A549 (cell line): Measurements from ENCODE around the gene FOXP1. TPM values are rescaled to one million over a fixed set of nuclear protein-coding genes. Genes with fewer than 3 reads are reported as not detected.

ENCODE experiments used
- ATAC-seq, 2 experiments: fragments of 200-7000 bp in 1 of 2; fragments of >200 bp in 1 of 2; cut with Nextera tagmentation in 1 of 2; cut with Tn5 transposase in 1 of 2; 3 replicates each; pipeline versions ENCODE4 v1.8.0 to v1.9.1; 2018 to 2020; ENCODE audit warnings: mild to moderate bottlenecking in 1 of 2, moderate library complexity in 1 of 2
- CTCF ChIA-PET: fragments of 300-600 bp; sonication (Branson Sonifier 250); formaldehyde crosslinking; extraction: SDS; loops from one replicate; lab custom pipeline; 2021; ENCODE audit warnings: antibody characterized with exemption, inconsistent platforms; lab: Yijun Ruan, JAX
- POLR2A ChIA-PET: fragments of 350-600 bp; formaldehyde crosslinking; extraction: SDS; loops from one replicate; lab custom pipeline; 2021; ENCODE audit warnings: antibody characterized with exemption, inconsistent platforms; lab: Yijun Ruan, JAX
- DNase-seq, 2 experiments: peaks; one replicate each; pipeline versions ENCODE4 v3.0.0 to v3.0.0-alpha.2; 2011 to 2016; ENCODE audit warnings: low read depth in 1 of 2, low spot score in 1 of 2
- FAIRE-seq: peaks from 2 replicates; lab custom pipeline; 2011; peaks lifted over from hg19 to GRCh38; lab: Jason Lieb, UNC
- H3K27ac ChIP-seq, 2 experiments: fragments of >200 bp; sonication (Bioruptor Twin); formaldehyde crosslinking; 3 replicates each; pipeline ENCODE4 v1.5.1; 2016 to 2017
- H3K4me1 ChIP-seq: fragments of >200 bp; sonication (Bioruptor Twin); formaldehyde crosslinking; 3 replicates; pipeline ENCODE4 v1.6.1; 2016
- H3K4me2 ChIP-seq: fragments of >200 bp; sonication (Bioruptor Twin); formaldehyde crosslinking; 3 replicates; pipeline ENCODE4 v1.6.1; 2016
- H3K4me3 ChIP-seq: fragments of >200 bp; sonication (Bioruptor Twin); formaldehyde crosslinking; 3 replicates; pipeline ENCODE4 v1.5.1; 2016
- H3K9me3 ChIP-seq: fragments of >200 bp; sonication (Bioruptor Twin); formaldehyde crosslinking; 3 replicates; pipeline ENCODE4 v1.6.1; 2016
- CBX2 ChIP-seq: fragments of 200-600 bp; sonication (generic); IDR thresholded peaks from 2 replicates; pipeline ENCODE4 v1.6.1; 2016; ENCODE audit warnings: low read depth, mild to moderate bottlenecking, borderline replicate concordance
- CBX8 ChIP-seq: fragments of 200-600 bp; sonication (generic); IDR thresholded peaks from 2 replicates; pipeline ENCODE4 v1.6.1; 2016
- CHD4 ChIP-seq: fragments of 200-600 bp; sonication (generic); IDR thresholded peaks from 2 replicates; pipeline ENCODE4 v1.6.1; 2016; ENCODE audit warnings: antibody characterized with exemption, mild to moderate bottlenecking, borderline replicate concordance
- EP300 ChIP-seq, 2 experiments: fragments of >200 bp; sonication (Bioruptor Twin); formaldehyde crosslinking; IDR thresholded peaks; 2 replicates in 1 of 2; 3 replicates in 1 of 2; pipeline ENCODE4 v1.6.1; 2016 to 2017
- FOSB ChIP-seq: fragments of 250-450 bp; sonication (Bioruptor Pico); IDR thresholded peaks from 2 replicates; pipeline ENCODE4 v1.5.0; 2020; ENCODE audit warnings: mild to moderate bottlenecking, moderate library complexity
- GATA3 ChIP-seq: IDR thresholded peaks from 2 replicates; pipeline ENCODE4 v1.6.1; 2012; ENCODE audit warnings: borderline replicate concordance
- HOXB5 ChIP-seq: fragments of 250-450 bp; sonication (Bioruptor Pico); IDR thresholded peaks from 2 replicates; pipeline ENCODE4 v1.5.0; 2020; ENCODE audit warnings: mild to moderate bottlenecking, moderate library complexity
- JUNB ChIP-seq: fragments of >200 bp; sonication (Bioruptor Twin); formaldehyde crosslinking; IDR thresholded peaks from 2 replicates; pipeline ENCODE4 v1.6.1; 2016
- KDM5A ChIP-seq: fragments of 200-600 bp; sonication (generic); IDR thresholded peaks from 2 replicates; pipeline ENCODE4 v1.6.1; 2016; ENCODE audit warnings: antibody characterized with exemption, mild to moderate bottlenecking
- MAFK ChIP-seq: fragments of 450-650 bp; IDR thresholded peaks from 2 replicates; pipeline ENCODE4 v1.6.1; 2014; ENCODE audit not compliant: partially characterized antibody
- NR3C1 ChIP-seq: fragments of >200 bp; sonication (Bioruptor Twin); formaldehyde crosslinking; IDR thresholded peaks from 3 replicates; pipeline ENCODE4 v1.6.1; 2017
- PBX3 ChIP-seq: IDR thresholded peaks from 2 replicates; pipeline ENCODE4 v1.6.1; 2012
- POLR2AphosphoS2 ChIP-seq: conservative IDR thresholded peaks from 2 replicates; pipeline ENCODE4 v1.6.1; 2012; ENCODE audit warnings: low read length, improper control_type of control experiment, inconsistent platforms
- RCOR1 ChIP-seq: fragments of 150-350 bp; IDR thresholded peaks from 2 replicates; pipeline ENCODE4 v1.6.1; 2014; ENCODE audit warnings: antibody characterized with exemption, low read length, low read depth
- REST ChIP-seq: fragments of 200-600 bp; sonication (generic); IDR thresholded peaks from 2 replicates; pipeline ENCODE4 v1.6.1; 2016; ENCODE audit warnings: antibody characterized with exemption, mild to moderate bottlenecking, moderate library complexity
- WGBS: methylation state at CpG from one replicate; pipeline ENCODE4 v1.1.6; 2017; ENCODE audit errors: missing lambda C conversion rate; 5-methylcytosine and 5-hydroxymethylcytosine counted together
- polyA plus RNA-seq, 4 experiments: library from polyadenylated mRNA; depleted of rRNA in 3 of 4; stranded (reverse); fragments of >200 nt; fragmentation: RNase III in 1 of 4; extraction: RNeasy Plus Mini Kit Qiagen cat#74134 plus additional on column Dnase treatment in 1 of 4; gene quantifications; 2 replicates in 3 of 4; 3 replicates in 1 of 4; pipeline ENCODE4 v1.2.3, GENCODE V29; 2011 to 2017
- TF ChIP-seq, protein P1 (sequence below): fragments of 450-650 bp; IDR thresholded peaks from 2 replicates; pipeline ENCODE4 v1.6.1; 2014; ENCODE audit warnings: antibody characterized with exemption
- TF ChIP-seq, protein P2 (sequence below): fragments of >200 bp; sonication (Bioruptor Twin); formaldehyde crosslinking; IDR thresholded peaks from 3 replicates; pipeline ENCODE4 v1.6.1; 2016

FOXP1 gene
- polyA plus RNA-seq, 2 of the 4 experiments (the other 2 are of a cell fraction): 12.8 to 13.9 TPM

- Histone ChIP-seq H3K4me3 (no peak overlapping the region), H3K4me1 (peaks cover 36% of the 10 kb centered on the region), H3K4me2 (peak overlapping the region; percentile 46), H3K27ac (peak overlapping the region; percentile 2 to 56; a peak in 3 of 6 replicates), H3K9me3 (no peaks in the 10 kb centered on the region)
- TF ChIP-seq MAFK: no peak
- no peak for TF ChIP-seq EP300 (IDR thresholded peaks at IDR 0.05)
- no peak for TF ChIP-seq CBX8
- no peak for TF ChIP-seq JUNB
- TF ChIP-seq CHD4: no peak
- TF ChIP-seq, protein P1, sequence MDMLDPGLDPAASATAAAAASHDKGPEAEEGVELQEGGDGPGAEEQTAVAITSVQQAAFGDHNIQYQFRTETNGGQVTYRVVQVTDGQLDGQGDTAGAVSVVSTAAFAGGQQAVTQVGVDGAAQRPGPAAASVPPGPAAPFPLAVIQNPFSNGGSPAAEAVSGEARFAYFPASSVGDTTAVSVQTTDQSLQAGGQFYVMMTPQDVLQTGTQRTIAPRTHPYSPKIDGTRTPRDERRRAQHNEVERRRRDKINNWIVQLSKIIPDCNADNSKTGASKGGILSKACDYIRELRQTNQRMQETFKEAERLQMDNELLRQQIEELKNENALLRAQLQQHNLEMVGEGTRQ: no peak
- no peak for TF ChIP-seq POLR2AphosphoS2
- no peak for TF ChIP-seq CBX2
- TF ChIP-seq, protein P2, sequence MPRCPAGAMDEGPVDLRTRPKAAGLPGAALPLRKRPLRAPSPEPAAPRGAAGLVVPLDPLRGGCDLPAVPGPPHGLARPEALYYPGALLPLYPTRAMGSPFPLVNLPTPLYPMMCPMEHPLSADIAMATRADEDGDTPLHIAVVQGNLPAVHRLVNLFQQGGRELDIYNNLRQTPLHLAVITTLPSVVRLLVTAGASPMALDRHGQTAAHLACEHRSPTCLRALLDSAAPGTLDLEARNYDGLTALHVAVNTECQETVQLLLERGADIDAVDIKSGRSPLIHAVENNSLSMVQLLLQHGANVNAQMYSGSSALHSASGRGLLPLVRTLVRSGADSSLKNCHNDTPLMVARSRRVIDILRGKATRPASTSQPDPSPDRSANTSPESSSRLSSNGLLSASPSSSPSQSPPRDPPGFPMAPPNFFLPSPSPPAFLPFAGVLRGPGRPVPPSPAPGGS: no peak
- TF ChIP-seq GATA3: no peak
- TF ChIP-seq RCOR1: no peak
- DNase-seq: no peak
- ChIA-PET POLR2A (no interaction called here), CTCF (interaction anchor here (1.0 to 3.3 kb wide), 2 partner anchors 12 to 16 kb away, joined by 3 to 10 read pairs; no protein-coding TSS in a partner anchor)
- ATAC-seq: 0 out of 6 replicates have a peak, but pooled peaks of 1 of the 2 experiments have one; percentile 24
- WGBS: 87% methylated on average over 4 of the region's 4 CpGs
- FAIRE-seq: no peak
These were observed 496.8 kb downstream of the FOXP1 start for GRCh38 chr3:71086777-71087142.

DNA sequence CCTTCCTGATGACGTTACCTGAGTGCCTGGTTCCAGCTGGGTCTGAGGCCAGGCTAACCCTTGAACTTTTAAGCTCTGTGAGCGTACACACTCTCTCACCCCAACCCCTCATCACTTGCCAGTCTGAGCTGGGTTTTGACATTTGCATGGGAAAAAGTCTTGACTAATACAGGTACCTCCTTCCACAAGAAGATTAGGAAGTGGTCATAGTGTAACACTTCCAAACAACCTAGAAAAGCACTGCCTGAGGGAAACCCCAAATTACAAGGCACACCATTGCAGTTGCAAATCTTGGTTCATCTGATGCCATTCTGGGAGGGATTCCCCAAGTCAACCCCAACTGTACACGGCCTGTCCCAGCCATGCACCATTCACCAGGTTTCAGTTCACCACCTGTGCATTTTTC, 499.8 kb downstream of the FOXP1 start:
- H3K4me1 ChIP-seq: peaks cover 31% of the 10 kb centered on the region
- TF ChIP-seq HOXB5 (CRISPR knock-in tag) (no peak), GATA3 (no peak), KDM5A (no peak), REST (no peak), EP300 (IDR thresholded peaks at IDR 0.05) (no peak), PBX3 (no peak), NR3C1 (no peak), FOSB (no peak)
- TF ChIP-seq, protein P2: no peak
- TF ChIP-seq, all 56 proteins: peak for 0
- no peak overlapping the region for H3K27ac ChIP-seq
- FAIRE-seq (no peak), DNase-seq (no peak), ATAC-seq (no peak)
- WGBS: 87% methylated on average over 3 of the region's 3 CpGs
- no peaks in the 10 kb centered on the region for H3K9me3 ChIP-seq
- no peak overlapping the region for H3K4me3 ChIP-seq
- no peak overlapping the region for H3K4me2 ChIP-seq
- ChIA-PET POLR2A (no interaction called here), CTCF (interaction anchor here (0.6 to 2.5 kb wide), 2 partner anchors 8 to 13 kb away, joined by 3 to 7 read pairs; no protein-coding TSS in a partner anchor)
